GM12872 (cell line): ENCODE results near the gene HINT2.

ENCODE experiments used
- CTCF ChIP-seq: IDR thresholded peaks from 3 replicates; pipeline ENCODE4 v1.5.1; 2011; ENCODE audit warnings: low read depth, mild to moderate bottlenecking, low read length, moderate library complexity; ENCODE audit not compliant: insufficient read depth

HINT2 gene

GRCh38 chr9:35836595-35836994, 21.8 kb upstream of the HINT2 start:
- TF ChIP-seq CTCF = no peak

- no peak for TF ChIP-seq CTCF
These were observed 20.9 kb upstream of the HINT2 start for GRCh38 chr9:35835766-35836165.

- peak; percentile 48 for TF ChIP-seq CTCF
These were observed 20.4 kb upstream of the HINT2 start for GRCh38 chr9:35835216-35835632.

- no peak for TF ChIP-seq CTCF
These were observed 19.7 kb upstream of the HINT2 start for GRCh38 chr9:35834260-35835215.

- no peak for TF ChIP-seq CTCF
These were observed 18.0 kb upstream of the HINT2 start for GRCh38 chr9:35832814-35833213.

GRCh38 chr9:35831040-35831439, 16.2 kb upstream of the HINT2 start:
- TF ChIP-seq CTCF = no peak

GRCh38 chr9:35829764-35830096, 14.9 kb upstream of the HINT2 start:
- no peak for TF ChIP-seq CTCF
